Body of pancreas (tissue), 4 donors: Measurements from ENCODE around the gene RAD54L.

Experiments used
- POLR2A ChIP-seq, 3 donors: fragments of 450-650 bp; IDR thresholded peaks; one replicate each; pipeline ENCODE4 v1.6.1; 2016; ENCODE audit warnings: antibody characterized with exemption in 3 of 3, mild to moderate bottlenecking in 2 of 3
- TF ChIP-seq, protein P1 (sequence below), 7 experiments: fragments of 450-650 bp in 4 of 7; fragments of 200-600 bp in 3 of 7; sonication (generic) in 3 of 7; IDR thresholded peaks; one replicate each; pipeline ENCODE4 v1.5.1; 2016 to 2019; ENCODE audit warnings: antibody characterized with exemption in 7 of 7

DNA sequence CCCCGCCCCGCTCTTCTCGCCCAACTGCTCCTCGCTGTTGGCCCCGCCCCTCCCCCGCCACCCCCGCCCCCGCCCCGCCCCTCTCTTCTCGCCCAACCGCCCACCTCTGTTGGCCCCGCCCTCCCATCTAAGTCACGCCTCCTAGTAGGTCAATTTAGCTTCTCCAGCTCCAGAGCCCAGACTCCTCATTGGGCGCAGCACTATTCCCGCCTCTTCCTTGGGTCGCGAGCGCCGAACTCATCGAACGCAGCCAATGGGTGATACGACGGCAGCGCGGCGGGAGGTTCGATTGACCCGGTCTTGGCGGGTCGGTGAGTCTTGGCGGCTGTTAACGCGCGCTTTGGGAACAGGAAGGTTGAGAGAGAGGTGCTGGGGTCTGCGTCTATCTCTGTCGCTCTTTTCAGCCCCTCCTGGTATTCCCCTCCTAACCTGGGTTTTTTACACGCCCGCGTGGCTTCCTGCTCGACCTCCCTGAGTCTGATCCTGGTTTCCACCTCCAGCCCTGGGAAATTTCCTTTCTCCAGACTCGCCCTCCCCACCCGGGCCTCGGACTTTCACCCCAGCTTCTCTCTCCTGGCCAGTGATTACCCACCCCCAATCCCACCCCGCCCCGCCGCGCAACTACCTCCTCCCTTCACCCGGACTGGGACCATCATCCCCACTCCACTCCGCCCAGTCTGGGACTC is at the start of gene RAD54L:
- no peak for TF ChIP-seq POLR2A (IDR thresholded peaks at IDR 0.05)
- TF ChIP-seq, protein P1, sequence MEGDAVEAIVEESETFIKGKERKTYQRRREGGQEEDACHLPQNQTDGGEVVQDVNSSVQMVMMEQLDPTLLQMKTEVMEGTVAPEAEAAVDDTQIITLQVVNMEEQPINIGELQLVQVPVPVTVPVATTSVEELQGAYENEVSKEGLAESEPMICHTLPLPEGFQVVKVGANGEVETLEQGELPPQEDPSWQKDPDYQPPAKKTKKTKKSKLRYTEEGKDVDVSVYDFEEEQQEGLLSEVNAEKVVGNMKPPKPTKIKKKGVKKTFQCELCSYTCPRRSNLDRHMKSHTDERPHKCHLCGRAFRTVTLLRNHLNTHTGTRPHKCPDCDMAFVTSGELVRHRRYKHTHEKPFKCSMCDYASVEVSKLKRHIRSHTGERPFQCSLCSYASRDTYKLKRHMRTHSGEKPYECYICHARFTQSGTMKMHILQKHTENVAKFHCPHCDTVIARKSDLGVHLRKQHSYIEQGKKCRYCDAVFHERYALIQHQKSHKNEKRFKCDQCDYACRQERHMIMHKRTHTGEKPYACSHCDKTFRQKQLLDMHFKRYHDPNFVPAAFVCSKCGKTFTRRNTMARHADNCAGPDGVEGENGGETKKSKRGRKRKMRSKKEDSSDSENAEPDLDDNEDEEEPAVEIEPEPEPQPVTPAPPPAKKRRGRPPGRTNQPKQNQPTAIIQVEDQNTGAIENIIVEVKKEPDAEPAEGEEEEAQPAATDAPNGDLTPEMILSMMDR (IDR thresholded peaks at IDR 0.05) = no peak
